Right atrium auricular region (tissue), 2 donors: ENCODE results near the gene GPR143. TPM values are rescaled to one million over a fixed set of nuclear protein-coding genes. Genes with fewer than 3 reads are reported as not detected.

Experiments used
- DNase-seq: peaks from one replicate; pipeline ENCODE4 v3.0.0-alpha.2; 2019; ENCODE audit warnings: low spot score
- H3K27ac ChIP-seq, 2 donors: fragments of 200-600 bp; sonication (generic); 1 replicate in 1 of 2; 2 replicates in 1 of 2; pipeline ENCODE4 v1.5.1; 2016 to 2019
- H3K27me3 ChIP-seq, 2 donors: fragments of 200-600 bp; sonication (generic); one replicate each; pipeline versions ENCODE4 v1.5.1 to v1.6.0; 2017 to 2019
- H3K36me3 ChIP-seq: fragments of 200-600 bp; sonication (generic); one replicate; pipeline ENCODE4 v1.5.1; 2016
- H3K4me1 ChIP-seq, 2 donors: fragments of 200-600 bp; sonication (generic); one replicate each; pipeline versions ENCODE4 v1.5.1 to v1.6.0; 2017 to 2019
- H3K4me3 ChIP-seq, 2 donors: fragments of 200-600 bp; sonication (generic); 1 replicate in 1 of 2; 2 replicates in 1 of 2; pipeline ENCODE4 v1.5.1; 2017 to 2019; ENCODE audit warnings: mild to moderate bottlenecking in 1 of 2, moderate library complexity in 1 of 2
- H3K9me3 ChIP-seq, 2 donors: fragments of 200-600 bp; sonication (generic); one replicate each; pipeline ENCODE4 v1.5.1; 2019
- CTCF ChIP-seq, 2 donors: fragments of 200-600 bp; sonication (generic); IDR thresholded peaks; one replicate each; pipeline ENCODE4 v1.5.1; 2019; ENCODE audit warnings: antibody characterized with exemption in 2 of 2
- total RNA-seq, 2 donors: library from RNA; depleted of rRNA; stranded (reverse); fragments of >200 nt; gene quantifications; one replicate each; pipeline ENCODE4 v1.1.0, GENCODE V29; 2016

GPR143 gene
- total RNA-seq, 2 donors from 2014 or later = 0.31 to 1.1 TPM

GRCh38 chrX:9693307-9694001 is 72.2 kb downstream of the GPR143 start:
- TF ChIP-seq CTCF (IDR thresholded peaks at IDR 0.05) = no peak
- no peaks in the 10 kb centered on the region for H3K27me3 ChIP-seq
- no peak overlapping the region for H3K27ac ChIP-seq
- no peaks in the 10 kb centered on the region for H3K9me3 ChIP-seq
- no peak overlapping the region for H3K4me3 ChIP-seq
- H3K36me3 ChIP-seq = peaks cover 15% of the 10 kb centered on the region
- DNase-seq = no peak
- H3K4me1 ChIP-seq = no peaks in the 10 kb centered on the region

- DNase-seq = no peak
- Histone ChIP-seq H3K36me3 (peaks cover 15% of the 10 kb centered on the region), H3K27ac (no peak overlapping the region), H3K9me3 (no peaks in the 10 kb centered on the region), H3K4me1 (no peaks in the 10 kb centered on the region), H3K4me3 (no peak overlapping the region), H3K27me3 (no peaks in the 10 kb centered on the region)
- TF ChIP-seq CTCF (IDR thresholded peaks at IDR 0.05) = no peak
These were observed 75.6 kb downstream of the GPR143 start for GRCh38 chrX:9690046-9690445.

GRCh38 chrX:9688833-9689232 is 76.8 kb downstream of the GPR143 start:
- Histone ChIP-seq H3K27me3 (no peaks in the 10 kb centered on the region), H3K36me3 (peaks cover 15% of the 10 kb centered on the region), H3K9me3 (no peaks in the 10 kb centered on the region), H3K4me3 (no peak overlapping the region), H3K4me1 (no peaks in the 10 kb centered on the region), H3K27ac (no peak overlapping the region)
- DNase-seq = no peak
- no peak for TF ChIP-seq CTCF (IDR thresholded peaks at IDR 0.05)

GRCh38 chrX:9687899-9688298 is 77.7 kb downstream of the GPR143 start:
- peaks cover 6% of the 10 kb centered on the region for H3K36me3 ChIP-seq
- H3K27me3 ChIP-seq = no peaks in the 10 kb centered on the region
- no peak overlapping the region for H3K27ac ChIP-seq
- DNase-seq = no peak
- H3K4me1 ChIP-seq = no peaks in the 10 kb centered on the region
- no peaks in the 10 kb centered on the region for H3K9me3 ChIP-seq
- TF ChIP-seq CTCF (IDR thresholded peaks at IDR 0.05) = no peak
- no peak overlapping the region for H3K4me3 ChIP-seq

- Histone ChIP-seq H3K4me1 (no peaks in the 10 kb centered on the region), H3K36me3 (no peaks in the 10 kb centered on the region), H3K9me3 (no peaks in the 10 kb centered on the region), H3K27ac (no peak overlapping the region), H3K4me3 (no peak overlapping the region), H3K27me3 (no peaks in the 10 kb centered on the region)
- no peak for DNase-seq
- TF ChIP-seq CTCF (IDR thresholded peaks at IDR 0.05) = no peak
These were observed 82.3 kb downstream of the GPR143 start for GRCh38 chrX:9683350-9683749.

- H3K9me3 ChIP-seq = no peaks in the 10 kb centered on the region
- TF ChIP-seq CTCF (IDR thresholded peaks at IDR 0.05) = no peak
- H3K27me3 ChIP-seq = no peaks in the 10 kb centered on the region
- H3K36me3 ChIP-seq = no peaks in the 10 kb centered on the region
- DNase-seq = no peak
- no peaks in the 10 kb centered on the region for H3K4me1 ChIP-seq
- no peak overlapping the region for H3K27ac ChIP-seq
- H3K4me3 ChIP-seq = no peak overlapping the region
These were observed 82.8 kb downstream of the GPR143 start for GRCh38 chrX:9682861-9683260.
